ENCODE measurements around the gene NEBL. TPM values are rescaled to one million over a fixed set of nuclear protein-coding genes. Genes with fewer than 3 reads are reported as not detected.

Gene NEBL
- total and polyA plus RNA-seq, 8 donors, result 4.1 to 18.7 (median 15.1) TPM

GRCh38 chr10:20935931-20936330 lies 38.8 kb upstream of the NEBL start:
- Histone ChIP-seq H3K9me3 (no peaks in the 10 kb centered on the region), H3K27me3 (no peaks in the 10 kb centered on the region), H3K4me3 (no peak overlapping the region), H3K27ac (no peak overlapping the region), H3K36me3 (no peaks in the 10 kb centered on the region), H3K4me1 (no peaks in the 10 kb centered on the region)
- DNase-seq (no peak), ATAC-seq (no peak), FAIRE-seq (no peak)
- intact Hi-C loops (cut with DNase I), result no loop called here
- 57 to 87% methylated on average over 2 of the region's 2 CpGs for WGBS, 2 donors
- no peak for TF ChIP-seq CTCF (IDR thresholded peaks at IDR 0.05)

GRCh38 chr10:20935301-20935700 lies 38.2 kb upstream of the NEBL start:
- no peak overlapping the region for H3K27ac ChIP-seq
- H3K4me1 ChIP-seq, result no peaks in the 10 kb centered on the region
- FAIRE-seq, result no peak
- intact Hi-C loops (cut with DNase I), result no loop called here
- no peaks in the 10 kb centered on the region for H3K27me3 ChIP-seq
- no peak for ATAC-seq
- WGBS, 2 donors, result 91% methylated on average over 8 of the region's 8 CpGs
- H3K36me3 ChIP-seq, result no peaks in the 10 kb centered on the region
- TF ChIP-seq CTCF (IDR thresholded peaks at IDR 0.05), result no peak
- H3K9me3 ChIP-seq, result no peaks in the 10 kb centered on the region
- no peak for DNase-seq
- no peak overlapping the region for H3K4me3 ChIP-seq

GRCh38 chr10:20933705-20934104 lies 36.6 kb upstream of the NEBL start:
- intact Hi-C loops (cut with DNase I), result no loop called here
- H3K27ac ChIP-seq, result no peak overlapping the region
- no peaks in the 10 kb centered on the region for H3K27me3 ChIP-seq
- 72 to 76% methylated on average over 2 of the region's 2 CpGs for WGBS, 2 donors
- no peak overlapping the region for H3K4me3 ChIP-seq
- no peaks in the 10 kb centered on the region for H3K36me3 ChIP-seq
- H3K9me3 ChIP-seq, result no peaks in the 10 kb centered on the region
- no peaks in the 10 kb centered on the region for H3K4me1 ChIP-seq
- TF ChIP-seq CTCF (IDR thresholded peaks at IDR 0.05), result no peak
- DNase-seq (no peak), FAIRE-seq (no peak), ATAC-seq (no peak)

- 91 to 96% methylated on average over 5 of the region's 5 CpGs for WGBS, 2 donors
- Histone ChIP-seq H3K4me1 (no peaks in the 10 kb centered on the region), H3K36me3 (no peaks in the 10 kb centered on the region), H3K4me3 (no peak overlapping the region), H3K9me3 (no peaks in the 10 kb centered on the region), H3K27me3 (no peaks in the 10 kb centered on the region), H3K27ac (no peak overlapping the region)
- DNase-seq, result no peak
- no peak for FAIRE-seq
- ATAC-seq, result no peak
- intact Hi-C loops (cut with DNase I), result no loop called here
- TF ChIP-seq CTCF (IDR thresholded peaks at IDR 0.05), result no peak
Measured at GRCh38 chr10:20932606-20933126, 35.6 kb upstream of the NEBL start.

- 81 to 96% methylated on average over 8 of the region's 8 CpGs for WGBS, 2 donors
- H3K27ac ChIP-seq, result no peak overlapping the region
- intact Hi-C loops (cut with DNase I), result no loop called here
- ATAC-seq (no peak), DNase-seq (no peak), FAIRE-seq (no peak)
- H3K36me3 ChIP-seq, result no peaks in the 10 kb centered on the region
- H3K4me1 ChIP-seq, result no peaks in the 10 kb centered on the region
- H3K4me3 ChIP-seq, result no peak overlapping the region
- no peak for TF ChIP-seq CTCF (IDR thresholded peaks at IDR 0.05)
- H3K9me3 ChIP-seq, result no peaks in the 10 kb centered on the region
- H3K27me3 ChIP-seq, result no peaks in the 10 kb centered on the region
Measured at GRCh38 chr10:20931156-20931795, 34.2 kb upstream of the NEBL start.
